IMR-90 (cell line): ENCODE data around the gene NPS. TPM values are rescaled to one million over a fixed set of nuclear protein-coding genes. Genes with fewer than 3 reads are reported as not detected.

ENCODE experiments used
- ATAC-seq: fragments of 200-7000 bp; cut with Tn5 transposase; 2 replicates; pipeline ENCODE4 v1.9.1; 2020; ENCODE audit warnings: low read depth, mild to moderate bottlenecking, moderate library complexity
- BruUV-seq: library from RNA; stranded (reverse); fragments of 400-500 nt; replicated peaks from 2 replicates; lab custom pipeline; 2021; lab: Mats Ljungman, UMichigan
- CTCF ChIA-PET: fragments of 300-600 bp; formaldehyde crosslinking; extraction: SDS; loops from one replicate; lab custom pipeline; 2021; ENCODE audit warnings: antibody characterized with exemption; lab: Yijun Ruan, JAX
- POLR2A ChIA-PET: fragments of 300-600 bp; sonication (Branson Sonifier 250); formaldehyde crosslinking; loops from one replicate; lab custom pipeline; 2022; ENCODE audit warnings: antibody characterized with exemption; ENCODE audit not compliant: unreplicated experiment; lab: Charles Lee
- DNase-seq: peaks from one replicate; pipeline ENCODE4 v3.0.0; 2013
- H2AFZ ChIP-seq: replicated peaks from 2 replicates; pipeline ENCODE3; 2013; ENCODE audit warnings: low read length, mild to moderate bottlenecking; ENCODE audit not compliant: poor library complexity
- H2AK5ac ChIP-seq: 2 replicates; pipeline ENCODE4 v1.6.1; 2013; ENCODE audit warnings: low read depth, low read length, inconsistent platforms
- H2AK9ac ChIP-seq: replicated peaks from 2 replicates; pipeline ENCODE3; 2013; ENCODE audit warnings: mild to moderate bottlenecking, low read depth, low read length, moderate library complexity; ENCODE audit not compliant: poor library complexity
- H2BK120ac ChIP-seq: 2 replicates; pipeline ENCODE4 v1.6.1; 2013; ENCODE audit warnings: low read depth, low read length, inconsistent platforms
- H2BK15ac ChIP-seq: 3 replicates; pipeline ENCODE4 v1.6.1; 2013; ENCODE audit warnings: low read depth, low read length, inconsistent platforms
- H2BK20ac ChIP-seq: 2 replicates; pipeline ENCODE4 v1.6.1; 2013; ENCODE audit warnings: low read depth, mild to moderate bottlenecking, inconsistent platforms, low read length, moderate library complexity
- H2BK5ac ChIP-seq: 2 replicates; pipeline ENCODE4 v1.6.1; 2013; ENCODE audit warnings: mild to moderate bottlenecking, low read depth, low read length, inconsistent platforms; ENCODE audit not compliant: poor library complexity, severe bottlenecking
- H3K14ac ChIP-seq: replicated peaks from 2 replicates; pipeline ENCODE4 v1.6.1; 2013; ENCODE audit warnings: low read depth, low read length, inconsistent platforms
- H3K18ac ChIP-seq: 2 replicates; pipeline ENCODE4 v1.6.1; 2013; ENCODE audit warnings: low read depth, low read length, control low read depth
- H3K23ac ChIP-seq: 2 replicates; pipeline ENCODE4 v1.6.1; 2013; ENCODE audit warnings: low read depth, low read length, inconsistent platforms
- H3K27ac ChIP-seq: 2 replicates; pipeline ENCODE4 v1.5.1; 2013; ENCODE audit warnings: mild to moderate bottlenecking, control low read depth, low read length; ENCODE audit not compliant: insufficient read depth
- H3K27me3 ChIP-seq: 2 replicates; pipeline ENCODE4 v1.6.1; 2013; ENCODE audit warnings: low read length; ENCODE audit not compliant: control insufficient read depth, insufficient read depth
- H3K36me3 ChIP-seq: 2 replicates; pipeline ENCODE4 v1.6.1; 2013; ENCODE audit warnings: low read length, mixed read lengths; ENCODE audit not compliant: control insufficient read depth, insufficient read depth
- H3K4ac ChIP-seq: 2 replicates; pipeline ENCODE4 v1.6.1; 2013; ENCODE audit warnings: low read depth, low read length, inconsistent platforms
- H3K4me1 ChIP-seq: 2 replicates; pipeline ENCODE4 v1.6.1; 2013; ENCODE audit warnings: low read length, mixed read lengths; ENCODE audit not compliant: control insufficient read depth, insufficient read depth
- H3K4me2 ChIP-seq: 2 replicates; pipeline ENCODE4 v1.6.1; 2013; ENCODE audit warnings: low read depth, mild to moderate bottlenecking, control low read depth, low read length, moderate library complexity
- H3K4me3 ChIP-seq: 2 replicates; pipeline ENCODE4 v1.5.1; 2013; ENCODE audit warnings: low read depth, mild to moderate bottlenecking, control low read depth, low read length, moderate library complexity; ENCODE audit not compliant: insufficient read depth
- H3K56ac ChIP-seq: 2 replicates; pipeline ENCODE4 v1.6.1; 2013; ENCODE audit warnings: low read length, inconsistent platforms; ENCODE audit not compliant: insufficient read depth; ENCODE audit errors: extremely low read depth
- H3K79me1 ChIP-seq, 2 experiments: 2 replicates each; pipeline ENCODE4 v1.6.1; 2013; ENCODE audit warnings: low read length in 2 of 2, inconsistent platforms in 1 of 2, low read depth in 1 of 2
- H3K9ac ChIP-seq: 2 replicates; pipeline ENCODE4 v1.6.1; 2013; ENCODE audit warnings: low read depth, low read length, control low read depth
- H3K9me1 ChIP-seq: 2 replicates; pipeline ENCODE4 v1.6.1; 2013; ENCODE audit warnings: low read length, inconsistent platforms; ENCODE audit not compliant: insufficient read depth
- H3K9me3 ChIP-seq: 2 replicates; pipeline ENCODE4 v1.6.1; 2013; ENCODE audit warnings: low read length; ENCODE audit not compliant: control insufficient read depth, insufficient read depth
- H4K20me1 ChIP-seq: 2 replicates; pipeline ENCODE4 v1.6.1; 2013; ENCODE audit warnings: low read length, inconsistent platforms; ENCODE audit not compliant: insufficient read depth
- H4K5ac ChIP-seq: 2 replicates; pipeline ENCODE4 v1.6.1; 2013; ENCODE audit warnings: mild to moderate bottlenecking, low read depth, low read length, control low read depth
- H4K8ac ChIP-seq, 2 experiments: 2 replicates each; pipeline ENCODE4 v1.6.1; 2013; ENCODE audit warnings: low read depth in 2 of 2, low read length in 2 of 2, control low read depth in 1 of 2, inconsistent platforms in 1 of 2
- H4K91ac ChIP-seq: 2 replicates; pipeline ENCODE4 v1.6.1; 2013; ENCODE audit warnings: low read depth, low read length, inconsistent platforms; ENCODE audit not compliant: insufficient read depth
- ELK1 ChIP-seq: fragments of 150-350 bp; IDR thresholded peaks from 2 replicates; pipeline ENCODE4 v1.6.1; 2016; ENCODE audit warnings: low read depth, mild to moderate bottlenecking, low read length, moderate library complexity, borderline replicate concordance
- RCOR1 ChIP-seq: IDR thresholded peaks from 2 replicates; pipeline ENCODE4 v1.6.1; 2012; ENCODE audit warnings: mild to moderate bottlenecking, low read length, improper control_type of control experiment; ENCODE audit not compliant: insufficient replicate concordance
- WGBS, 2 experiments: methylation state at CpG; one replicate each; pipeline versions ENCODE4 v1.1.5 to v1.1.7; 2013; ENCODE audit warnings: missing lambda C conversion rate in 2 of 2; ENCODE audit not compliant: insufficient read length in 1 of 2; ENCODE audit errors: extremely low coverage in 2 of 2; 5-methylcytosine and 5-hydroxymethylcytosine counted together
- dilution Hi-C: fragments of 300-500 bp; cut with HindIII; formaldehyde crosslinking; loops from one replicate; pipeline ENCODE4 v1.14.3; 2018; ENCODE audit warnings: low sequenced_read_pairs; ENCODE audit not compliant: unreplicated experiment
- in situ Hi-C: fragments of 300-500 bp; cut with MboI; formaldehyde crosslinking; loops from 3 replicates; pipeline ENCODE4 v1.14.3; 2019; ENCODE audit warnings: low sequenced_read_pairs, inconsistent platforms, mixed read lengths
- intact Hi-C: fragments of 100-400 bp; cut with micrococcal nuclease; formaldehyde crosslinking; loops from 2 replicates; pipeline ENCODE4 v1.10.0; 2022
- polyA plus RNA-seq, 3 experiments: library from polyadenylated mRNA; depleted of rRNA; stranded (reverse); fragments of >200 nt; gene quantifications; 2 replicates each; pipeline ENCODE4 v1.2.3, GENCODE V29; 2012; ENCODE audit warnings: low replicate concordance in 1 of 3
- total RNA-seq: library from RNA; depleted of rRNA; stranded (reverse); fragments of >200 nt; gene quantifications from 2 replicates; pipeline ENCODE4 v1.2.3, GENCODE V29; 2012

The NPS gene
- total and polyA plus RNA-seq, 2 of the 4 experiments (the other 2 are of a cell fraction), result not detected

- H3K79me1 ChIP-seq, result no peaks in the 10 kb centered on the region
- no peak overlapping the region for H2BK5ac ChIP-seq
- H3K23ac ChIP-seq, result no peak overlapping the region
- BruUV-seq, result no TSS peak
- in situ Hi-C loops (no loop called here), dilution Hi-C loops (no loop called here), intact Hi-C loops (loop anchor here (10.0 kb wide), 2 partner anchors 464 to 1634 kb away; no protein-coding TSS in a partner anchor)
- H3K36me3 ChIP-seq, result no peaks in the 10 kb centered on the region
- DNase-seq (no peak), ATAC-seq (no peak)
- H3K4ac ChIP-seq, result no peak overlapping the region
- H3K4me2 ChIP-seq, result no peak overlapping the region
- H2BK120ac ChIP-seq, result no peak overlapping the region
- H3K27me3 ChIP-seq, result no peaks in the 10 kb centered on the region
- no peak overlapping the region for H2AK5ac ChIP-seq
- no peak overlapping the region for H4K5ac ChIP-seq
- H3K9me3 ChIP-seq, result no peaks in the 10 kb centered on the region
- no peak overlapping the region for H4K91ac ChIP-seq
- no peak for TF ChIP-seq RCOR1
- no peak for TF ChIP-seq ELK1
- H3K56ac ChIP-seq, result no peak overlapping the region
- CTCF ChIA-PET, result interaction anchor here (0.7 to 1.0 kb wide), 2 partner anchors 462 to 740 kb away, joined by 3 read pairs; no protein-coding TSS in a partner anchor
- no peak overlapping the region for H2AK9ac ChIP-seq
- no peak overlapping the region for H3K14ac ChIP-seq
- H3K4me3 ChIP-seq, result no peak overlapping the region
- H2BK20ac ChIP-seq, result no peak overlapping the region
- H3K27ac ChIP-seq, result no peak overlapping the region
- no peak overlapping the region for H2BK15ac ChIP-seq
- no peak overlapping the region for H3K18ac ChIP-seq
- POLR2A ChIA-PET, result no interaction called here
- H4K20me1 ChIP-seq, result no peaks in the 10 kb centered on the region
- no peaks in the 10 kb centered on the region for H3K9me1 ChIP-seq
- H3K9ac ChIP-seq, result no peak overlapping the region
- H3K4me1 ChIP-seq, result no peaks in the 10 kb centered on the region
- no peak overlapping the region for H2AFZ ChIP-seq
- no peak overlapping the region for H4K8ac ChIP-seq
- 33% methylated on average over 2 of the region's 10 CpGs; no CpG with 5 or more reads in 1 of the 2 experiments for WGBS, 2 experiments
Measured at GRCh38 chr10:127578259-127578960, 29.3 kb downstream of the NPS start.
